ENCODE results near the gene METTL26.

Gene METTL26

DNA sequence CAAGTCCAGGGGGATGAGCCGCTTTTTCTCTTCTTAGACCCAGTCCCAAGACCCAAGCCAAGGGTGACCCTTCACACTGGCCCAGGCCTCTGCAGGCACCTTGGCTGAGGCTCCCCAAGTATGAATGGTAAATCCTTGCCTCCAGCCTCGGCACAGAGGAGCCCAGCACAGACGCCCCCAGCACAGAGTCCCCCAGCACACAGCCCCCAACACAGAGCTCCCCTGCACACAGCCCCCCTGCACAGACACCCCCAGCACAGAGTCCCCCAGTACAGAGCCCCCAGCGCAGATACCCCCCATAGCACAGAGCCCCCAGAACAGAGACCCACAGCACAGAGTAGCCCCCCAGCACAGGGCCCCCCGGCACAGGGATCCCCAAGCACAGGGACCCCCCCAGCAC, 4.5 kb upstream of the METTL26 start:
- Histone ChIP-seq H3K79me2 (ENCODE audit: insufficient read depth, low read length) (peaks cover 8% of the 10 kb centered on the region; the same call in 1 of the 2 replicates), H3K9me2 (replicated peaks; ENCODE audit: low read depth, low read length) (no peaks in the 10 kb centered on the region), H3K4me3 (ENCODE audit: low read length, poor library complexity, severe bottlenecking) (peak overlapping the region; percentile 82)

GRCh38 chr16:638836-639235, 2.7 kb upstream of the METTL26 start:
- Histone ChIP-seq H2AFZ (ENCODE audit: low read length) (no peak overlapping the region), H3K9ac (ENCODE audit: low read depth, low read length, poor library complexity, severe bottlenecking) (no peak overlapping the region), H3K27me3 (ENCODE audit: insufficient read depth, low read length, poor library complexity, severe bottlenecking) (no peaks in the 10 kb centered on the region), H3F3A (ENCODE audit: low read depth) (no peaks in the 10 kb centered on the region), H3K4me1 (ENCODE audit: insufficient read depth, low read length, poor library complexity, severe bottlenecking) (peaks cover 6% of the 10 kb centered on the region), H3K4me2 (ENCODE audit: low read depth, low read length, poor library complexity, severe bottlenecking) (no peak overlapping the region), H3K79me2 (ENCODE audit: insufficient read depth, low read length) (peaks cover 19% of the 10 kb centered on the region), H3K36me3 (ENCODE audit: insufficient read depth, low read length) (no peaks in the 10 kb centered on the region), H3K9me3 (ENCODE audit: insufficient read depth, low read depth, low read length) (no peaks in the 10 kb centered on the region), H3K4me3 (ENCODE audit: low read length, poor library complexity, severe bottlenecking) (no peak overlapping the region), H4K20me1 (ENCODE audit: insufficient read depth, low read length, poor library complexity, severe bottlenecking) (no peaks in the 10 kb centered on the region), H3K9me2 (replicated peaks; ENCODE audit: low read depth, low read length) (no peaks in the 10 kb centered on the region)
- TF ChIP-seq EZH2phosphoT487 (IDR thresholded peaks at IDR 0.05; ENCODE audit: borderline replicate concordance), result no peak
- TF ChIP-seq CTCF (conservative IDR thresholded peaks at IDR 0.05; ENCODE audit: low read length), result no peak

More for the DNA sequence above, 4.5 kb upstream of the METTL26 start:
- H2AFZ ChIP-seq (ENCODE audit: low read length), result no peak overlapping the region
- peaks cover 6% of the 10 kb centered on the region for H3K4me1 ChIP-seq (ENCODE audit: insufficient read depth, low read length, poor library complexity, severe bottlenecking)
- H3K9ac ChIP-seq (ENCODE audit: low read depth, low read length, poor library complexity, severe bottlenecking), result peak overlapping the region; percentile 91
- no peaks in the 10 kb centered on the region for H3K27me3 ChIP-seq (ENCODE audit: insufficient read depth, low read length, poor library complexity, severe bottlenecking)
- peak overlapping the region; percentile 76 for H3K4me2 ChIP-seq (ENCODE audit: low read depth, low read length, poor library complexity, severe bottlenecking)
- H3K36me3 ChIP-seq (ENCODE audit: insufficient read depth, low read length), result no peaks in the 10 kb centered on the region
- H4K20me1 ChIP-seq (ENCODE audit: insufficient read depth, low read length, poor library complexity, severe bottlenecking), result no peaks in the 10 kb centered on the region
- TF ChIP-seq CTCF (conservative IDR thresholded peaks at IDR 0.05; ENCODE audit: low read length) (no peak), EZH2phosphoT487 (IDR thresholded peaks at IDR 0.05; ENCODE audit: borderline replicate concordance) (no peak)
- H3F3A ChIP-seq (ENCODE audit: low read depth), result no peaks in the 10 kb centered on the region
- H3K9me3 ChIP-seq (ENCODE audit: insufficient read depth, low read depth, low read length), result no peaks in the 10 kb centered on the region

- Histone ChIP-seq H4K20me1 (ENCODE audit: insufficient read depth, low read length, poor library complexity, severe bottlenecking) (no peaks in the 10 kb centered on the region), H3K4me2 (ENCODE audit: low read depth, low read length, poor library complexity, severe bottlenecking) (peak overlapping the region; percentile 74), H3K4me3 (ENCODE audit: low read length, poor library complexity, severe bottlenecking) (peak overlapping the region; percentile 75), H3K9me2 (replicated peaks; ENCODE audit: low read depth, low read length) (no peaks in the 10 kb centered on the region), H3K4me1 (ENCODE audit: insufficient read depth, low read length, poor library complexity, severe bottlenecking) (peaks cover 5% of the 10 kb centered on the region), H3K9ac (ENCODE audit: low read depth, low read length, poor library complexity, severe bottlenecking) (no peak overlapping the region), H3K79me2 (ENCODE audit: insufficient read depth, low read length) (peaks cover 19% of the 10 kb centered on the region), H3F3A (ENCODE audit: low read depth) (no peaks in the 10 kb centered on the region), H3K36me3 (ENCODE audit: insufficient read depth, low read length) (no peaks in the 10 kb centered on the region), H2AFZ (ENCODE audit: low read length) (no peak overlapping the region), H3K27me3 (ENCODE audit: insufficient read depth, low read length, poor library complexity, severe bottlenecking) (no peaks in the 10 kb centered on the region), H3K9me3 (ENCODE audit: insufficient read depth, low read depth, low read length) (no peaks in the 10 kb centered on the region)
- TF ChIP-seq EZH2phosphoT487 (IDR thresholded peaks at IDR 0.05; ENCODE audit: borderline replicate concordance), result no peak
- no peak for TF ChIP-seq CTCF (conservative IDR thresholded peaks at IDR 0.05; ENCODE audit: low read length)
Observed at GRCh38 chr16:638034-638543, 2.0 kb upstream of the METTL26 start.

All from Loucy (cell line).